ENCODE results near the gene QKI.

Gene QKI

GRCh38 chr6:163392533-163392932 is 22.0 kb upstream of the QKI start:
- DNase-seq (ENCODE audit: low read depth), result peak; percentile 36

GRCh38 chr6:163393923-163394322 is 20.6 kb upstream of the QKI start:
- no peak for DNase-seq (ENCODE audit: low read depth)

GRCh38 chr6:163394659-163395058 is 19.9 kb upstream of the QKI start:
- no peak for DNase-seq (ENCODE audit: low read depth)

GRCh38 chr6:163395122-163395830 is 19.2 kb upstream of the QKI start:
- DNase-seq (ENCODE audit: low read depth), result no peak

- no peak for DNase-seq (ENCODE audit: low read depth)
These were observed 18.7 kb upstream of the QKI start for GRCh38 chr6:163395831-163396185.

GRCh38 chr6:163397326-163397725 is 17.2 kb upstream of the QKI start:
- DNase-seq (ENCODE audit: low read depth), result no peak

- no peak for DNase-seq (ENCODE audit: low read depth)
These were observed 16.4 kb upstream of the QKI start for GRCh38 chr6:163398115-163398514.

- DNase-seq (ENCODE audit: low read depth), result no peak
These were observed 15.7 kb upstream of the QKI start for GRCh38 chr6:163398815-163399214.

- DNase-seq (ENCODE audit: low read depth), result no peak
These were observed 14.0 kb upstream of the QKI start for GRCh38 chr6:163400509-163400908.

GRCh38 chr6:163401039-163401885 is 13.3 kb upstream of the QKI start:
- no peak for DNase-seq (ENCODE audit: low read depth)

GRCh38 chr6:163402616-163403015 is 11.9 kb upstream of the QKI start:
- no peak for DNase-seq (ENCODE audit: low read depth)

GRCh38 chr6:163404825-163405265 is 9.7 kb upstream of the QKI start:
- no peak for DNase-seq (ENCODE audit: low read depth)

- DNase-seq (ENCODE audit: low read depth), result no peak
These were observed 8.9 kb upstream of the QKI start for GRCh38 chr6:163405412-163406309.

- DNase-seq (ENCODE audit: low read depth), result no peak
These were observed 8.2 kb upstream of the QKI start for GRCh38 chr6:163406366-163406765.

- no peak for DNase-seq (ENCODE audit: low read depth)
These were observed 7.7 kb upstream of the QKI start for GRCh38 chr6:163406830-163407229.

GRCh38 chr6:163408352-163408991 is 6.0 kb upstream of the QKI start:
- no peak for DNase-seq (ENCODE audit: low read depth)

GRCh38 chr6:163409712-163410111 is 4.8 kb upstream of the QKI start:
- no peak for DNase-seq (ENCODE audit: low read depth)

GRCh38 chr6:163412341-163412740 is 2.2 kb upstream of the QKI start:
- no peak for DNase-seq (ENCODE audit: low read depth)

GRCh38 chr6:163412801-163413344 is 1.6 kb upstream of the QKI start:
- no peak for DNase-seq (ENCODE audit: low read depth)

GRCh38 chr6:163413345-163414116 is 987 bp upstream of the QKI start:
- peak; percentile 92 for DNase-seq (ENCODE audit: low read depth)
